HepG2 (cell line): ENCODE measurements around the gene VAMP8. TPM values are rescaled to one million over a fixed set of nuclear protein-coding genes. Genes with fewer than 3 reads are reported as not detected.

Source experiments
- ATAC-seq: fragments of 200-7000 bp; cut with Tn5 transposase; 3 replicates; pipeline ENCODE4 v1.9.1; 2020; ENCODE audit warnings: mild to moderate bottlenecking, moderate library complexity
- BruUV-seq: library from RNA; stranded (reverse); fragments of 400-500 nt; replicated peaks from 2 replicates; lab custom pipeline; 2021; lab: Mats Ljungman, UMichigan
- CTCF ChIA-PET: fragments of 300-600 bp; formaldehyde crosslinking; extraction: SDS; loops from one replicate; lab custom pipeline; 2021; ENCODE audit warnings: low total read pairs, inconsistent platforms, low intra/inter-chr PET ratio; lab: Yijun Ruan, JAX
- POLR2A ChIA-PET: fragments of 350-600 bp; sonication (Branson Sonifier 250); formaldehyde crosslinking; loops from one replicate; lab custom pipeline; 2020; ENCODE audit warnings: antibody characterized with exemption, inconsistent platforms; lab: Yijun Ruan, JAX
- DNase-seq: peaks from one replicate; pipeline ENCODE4 v3.0.0-alpha.2; 2015; ENCODE audit warnings: low spot score
- FAIRE-seq: peaks from 3 replicates; lab custom pipeline; 2011; peaks lifted over from hg19 to GRCh38; lab: Jason Lieb, UNC
- H2AFZ ChIP-seq: one replicate; pipeline ENCODE4 v1.6.1; 2011; ENCODE audit warnings: low read length, inconsistent platforms
- H3K27ac ChIP-seq: fragments of 300-600 bp; 3 replicates; pipeline ENCODE4 v1.8.0; 2011; ENCODE audit warnings: mixed run types, mild to moderate bottlenecking, mixed read lengths, low read length, inconsistent platforms; ENCODE audit not compliant: insufficient read depth; ENCODE audit errors: extremely low read length
- H3K27me3 ChIP-seq, 2 experiments: fragments of 200-600 bp in 1 of 2; 2 replicates in 1 of 2; 3 replicates in 1 of 2; pipeline versions ENCODE4 v1.6.0 to v1.8.0; 2011; ENCODE audit warnings: low read length in 2 of 2, mild to moderate bottlenecking in 2 of 2, moderate library complexity in 2 of 2, inconsistent platforms in 1 of 2; ENCODE audit not compliant: insufficient read depth in 2 of 2, control insufficient read depth in 1 of 2
- H3K36me3 ChIP-seq, 2 experiments: fragments of 200-600 bp in 1 of 2; replicated peaks in 1 of 2; 2 replicates in 1 of 2; 3 replicates in 1 of 2; pipeline versions ENCODE4 v1.5.1 to v1.8.0; 2011; ENCODE audit warnings: low read length in 2 of 2, inconsistent platforms in 1 of 2; ENCODE audit not compliant: insufficient read depth in 2 of 2, control insufficient read depth in 1 of 2
- H3K4me1 ChIP-seq: 2 replicates; pipeline ENCODE4 v1.5.1; 2012; ENCODE audit warnings: low read length, inconsistent platforms; ENCODE audit not compliant: insufficient read depth
- H3K4me2 ChIP-seq: 2 replicates; pipeline ENCODE4 v1.6.0; 2011; ENCODE audit warnings: low read depth, low read length, inconsistent platforms
- H3K4me3 ChIP-seq, 3 experiments: fragments of 200-600 bp in 1 of 3; sonication (generic), shearing (Covaris generic) in 1 of 3; replicated peaks in 1 of 3; 2 replicates each; pipeline ENCODE4 v1.5.1; 2011 to 2016; ENCODE audit warnings: low read length in 3 of 3, inconsistent platforms in 2 of 3, low read depth in 2 of 3, mild to moderate bottlenecking in 2 of 3, control low read depth in 1 of 3, mixed read lengths in 1 of 3; ENCODE audit not compliant: insufficient read depth in 1 of 3
- H3K79me2 ChIP-seq: one replicate; pipeline ENCODE4 v1.6.1; 2011; ENCODE audit warnings: low read length, inconsistent platforms; ENCODE audit not compliant: insufficient read depth
- H3K9ac ChIP-seq: 2 replicates; pipeline ENCODE4 v1.6.0; 2011; ENCODE audit warnings: mild to moderate bottlenecking, low read depth, low read length, inconsistent platforms; ENCODE audit not compliant: insufficient read depth
- H3K9me3 ChIP-seq: 2 replicates; pipeline ENCODE4 v1.5.1; 2012; ENCODE audit warnings: mild to moderate bottlenecking, low read length
- H4K20me1 ChIP-seq: 2 replicates; pipeline ENCODE4 v1.6.0; 2011; ENCODE audit warnings: inconsistent platforms, mild to moderate bottlenecking, low read length, moderate library complexity; ENCODE audit not compliant: insufficient read depth
- CEBPG ChIP-seq: IDR thresholded peaks from 2 replicates; pipeline ENCODE4 v1.6.1; 2016
- EED ChIP-seq: sonication (generic); formaldehyde crosslinking; IDR thresholded peaks from 2 replicates; pipeline ENCODE4 v1.5.0; 2020; ENCODE audit warnings: mild to moderate bottlenecking, missing genetic modification reagents
- FOXA1 ChIP-seq, 2 experiments: fragments of 450-650 bp in 1 of 2; sonication (generic) in 1 of 2; formaldehyde crosslinking in 1 of 2; IDR thresholded peaks; 2 replicates each; pipeline versions ENCODE4 v1.4.0 to v1.6.1; 2016 to 2020; ENCODE audit warnings: missing genetic modification reagents in 1 of 2
- HNRNPK ChIP-seq: fragments of 200-400 bp; formaldehyde crosslinking; IDR thresholded peaks from 2 replicates; pipeline ENCODE4 v1.6.1; 2018; ENCODE audit warnings: low read length, low read depth, moderate library complexity, mild to moderate bottlenecking; ENCODE audit not compliant: poor library complexity, severe bottlenecking
- IKZF5 ChIP-seq: IDR thresholded peaks from 2 replicates; pipeline ENCODE4 v1.6.1; 2018; ENCODE audit warnings: missing genetic modification reagents, mild to moderate bottlenecking, missing compliant biosample characterization
- ISL2 ChIP-seq: sonication (generic); formaldehyde crosslinking; IDR thresholded peaks from 2 replicates; pipeline ENCODE4 v1.5.0; 2020; ENCODE audit warnings: missing genetic modification reagents
- JUND ChIP-seq: sonication (generic); formaldehyde crosslinking; IDR thresholded peaks from 2 replicates; pipeline ENCODE4 v1.8.0; 2022; ENCODE audit warnings: mild to moderate bottlenecking, missing genetic modification reagents
- NR1H2 ChIP-seq: sonication (generic); formaldehyde crosslinking; IDR thresholded peaks from 2 replicates; pipeline ENCODE4 v1.8.1; 2022; ENCODE audit warnings: low read depth, missing genetic modification reagents, borderline replicate concordance
- POGZ ChIP-seq: sonication (generic); formaldehyde crosslinking; IDR thresholded peaks from 2 replicates; pipeline ENCODE4 v1.4.0; 2020; ENCODE audit warnings: mild to moderate bottlenecking, missing genetic modification reagents
- SIN3A ChIP-seq: IDR thresholded peaks from 2 replicates; pipeline ENCODE4 v1.6.1; 2011; ENCODE audit warnings: low read depth, mild to moderate bottlenecking, control low read depth, low read length, borderline replicate concordance
- TERF1 ChIP-seq: sonication (generic); formaldehyde crosslinking; IDR thresholded peaks from 2 replicates; pipeline ENCODE4 v1.8.0; 2022; ENCODE audit warnings: mild to moderate bottlenecking, missing genetic modification reagents, moderate library complexity
- TGIF2 ChIP-seq: IDR thresholded peaks from 2 replicates; pipeline ENCODE4 v1.6.1; 2016; ENCODE audit warnings: control low read depth, missing compliant biosample characterization
- TRIM24 ChIP-seq: sonication (generic); formaldehyde crosslinking; IDR thresholded peaks from 2 replicates; pipeline ENCODE4 v1.8.0; 2022; ENCODE audit warnings: mild to moderate bottlenecking, missing genetic modification reagents
- ZMYM3 ChIP-seq: sonication (generic); formaldehyde crosslinking; IDR thresholded peaks from 2 replicates; pipeline ENCODE4 v1.5.1; 2020; ENCODE audit warnings: mild to moderate bottlenecking, missing genetic modification reagents
- ZNF75D ChIP-seq: sonication (generic); formaldehyde crosslinking; IDR thresholded peaks from 2 replicates; pipeline ENCODE4 v1.8.1; 2023; ENCODE audit warnings: missing genetic modification reagents, mild to moderate bottlenecking, borderline replicate concordance
- ZNF780A ChIP-seq: sonication (generic); formaldehyde crosslinking; IDR thresholded peaks from 2 replicates; pipeline ENCODE4 v1.8.0; 2022; ENCODE audit warnings: mild to moderate bottlenecking, missing genetic modification reagents, moderate library complexity
- ZNF816 ChIP-seq: sonication (generic); formaldehyde crosslinking; IDR thresholded peaks from 2 replicates; pipeline ENCODE4 v1.8.0; 2022; ENCODE audit warnings: missing genetic modification reagents, mild to moderate bottlenecking, borderline replicate concordance
- ZNF879 ChIP-seq: sonication (generic); formaldehyde crosslinking; IDR thresholded peaks from 2 replicates; pipeline ENCODE4 v1.8.1; 2023; ENCODE audit warnings: missing genetic modification reagents
- WGBS: methylation state at CpG from one replicate; pipeline ENCODE4 v1.1.6; 2017; ENCODE audit warnings: low lambda C conversion rate; 5-methylcytosine and 5-hydroxymethylcytosine counted together
- in situ Hi-C: cut with HindIII; loops from 2 replicates; pipeline ENCODE4 v1.10.0; 2017; ENCODE audit warnings: low pct_unique_long_range_greater_than_20kb; ENCODE audit not compliant: extremely low pct_ligation_motif_present
- intact Hi-C: fragments of 100-400 bp; cut with micrococcal nuclease; formaldehyde crosslinking; loops from one replicate; pipeline ENCODE4 v1.10.0; 2022; ENCODE audit not compliant: unreplicated experiment
- polyA plus RNA-seq, 8 experiments: library from polyadenylated mRNA; depleted of rRNA in 3 of 8; stranded (reverse) in 7 of 8; unstranded in 1 of 8; fragments of >200 nt; fragmentation: Illumina TruSeq in 4 of 8; extraction: Trizol in 4 of 8; gene quantifications; 2 replicates each; pipeline versions ENCODE4 v1.2.1 to v1.2.3, GENCODE V29; 2011 to 2016; ENCODE audit warnings: low read depth in 4 of 8, missing spikeins in 1 of 8, mixed read lengths in 1 of 8; ENCODE audit not compliant: insufficient read depth in 1 of 8
- total RNA-seq, 5 experiments: library from RNA; depleted of rRNA; stranded (reverse); fragments of >200 nt; fragmentation: Illumina TruSeq; extraction: Trizol; gene quantifications; 2 replicates each; pipeline ENCODE4 v1.2.3, GENCODE V29; 2016; ENCODE audit warnings: low read depth in 1 of 5

Gene VAMP8
- total and polyA plus RNA-seq, 2 of the 13 experiments (the other 11 are each of a cell fraction or from before 2014, with no cell fraction given) = 83.3 to 157 TPM

- ChIA-PET POLR2A (interaction anchor here (0.5 to 11.7 kb wide), 9 partner anchors 13 to 182 kb away, joined by 3 to 445 read pairs (median 37); partner anchors contain the start of genes ELMOD3, GGCX, RETSAT and SH2D6), CTCF (no interaction called here)
- no peak overlapping the region for H3K4me2 ChIP-seq
- peaks cover 24% of the 10 kb centered on the region for H3K4me1 ChIP-seq
- H3K36me3 ChIP-seq = peaks cover 1 to 12% of the 10 kb centered on the region in 2 experiments; a peak in 2 of 5 replicates
- in situ Hi-C loops = no loop called here
- no peak for DNase-seq
- H3K9me3 ChIP-seq = no peaks in the 10 kb centered on the region
- no peak overlapping the region; a peak in 1 of 6 replicates for H3K4me3 ChIP-seq
- intact Hi-C loops = loop anchor here (5.0 kb wide), 1 partner anchor 34 kb away; no protein-coding TSS in a partner anchor
- no peak for FAIRE-seq
- no peak for ATAC-seq
- 97% methylated on average over 3 of the region's 3 CpGs for WGBS
- TF ChIP-seq ZNF879 (CRISPR knock-in tag) (no peak), NR1H2 (CRISPR knock-in tag) (no peak), CEBPG (CRISPR knock-in tag) (no peak), ISL2 (CRISPR knock-in tag) (no peak), TGIF2 (CRISPR knock-in tag) (no peak), ZNF816 (CRISPR knock-in tag) (no peak), EED (no peak), JUND (CRISPR knock-in tag) (no peak), TERF1 (CRISPR knock-in tag) (no peak), ZMYM3 (CRISPR knock-in tag) (no peak), TRIM24 (CRISPR knock-in tag) (no peak), HNRNPK (no peak), FOXA1 (IDR thresholded peaks at IDR 0.05) (no peak), FOXA1 (CRISPR knock-in tag; IDR thresholded peaks at IDR 0.05) (no peak), IKZF5 (CRISPR knock-in tag) (no peak), ZNF780A (CRISPR knock-in tag) (no peak), SIN3A (no peak), ZNF75D (CRISPR knock-in tag) (no peak), POGZ (no peak)
- H3K27ac ChIP-seq = no peak overlapping the region
- peaks cover 39% of the 10 kb centered on the region for H3K79me2 ChIP-seq
- H3K27me3 ChIP-seq = no peaks in the 10 kb centered on the region; a peak in 1 of 5 replicates
- no peak overlapping the region for H2AFZ ChIP-seq
- no TSS peak for BruUV-seq
- no peak overlapping the region for H3K9ac ChIP-seq
- peaks cover 20% of the 10 kb centered on the region for H4K20me1 ChIP-seq
These were observed 40.9 kb upstream of the VAMP8 start for GRCh38 chr2:85536479-85536878.
